Measurements from ENCODE around the gene AFF3.

Gene AFF3

DNA sequence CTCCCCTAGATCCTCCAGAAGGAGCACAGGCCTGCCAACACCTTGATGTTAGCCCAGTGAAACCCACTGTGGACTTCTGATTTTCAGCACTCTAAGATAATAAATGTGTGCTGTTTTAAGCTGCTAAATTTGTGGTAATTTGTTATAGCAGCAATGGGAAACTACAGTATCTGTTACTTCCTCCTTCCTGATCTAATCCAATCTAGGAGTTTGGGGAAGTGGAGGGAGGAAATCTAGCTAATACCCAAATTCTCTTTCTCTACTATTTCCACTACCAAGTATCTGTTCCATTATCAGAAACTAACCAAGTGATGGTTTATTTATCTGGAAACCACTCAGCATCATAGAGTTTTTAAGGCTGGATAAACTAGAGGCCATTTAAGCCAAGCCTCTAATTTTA lies 64.9 kb downstream of the AFF3 start:
- H4K20me1 ChIP-seq (ENCODE audit: control insufficient read depth, insufficient read depth, low read depth, low read length): peaks cover 5% of the 10 kb centered on the region; the same call in 1 of the 2 replicates
- no peak overlapping the region for H3K27ac ChIP-seq (ENCODE audit: low read depth, low read length)
- no peaks in the 10 kb centered on the region for H3K27me3 ChIP-seq (ENCODE audit: control insufficient read depth, low read length)
- H3K4me3 ChIP-seq (ENCODE audit: low read length): no peak overlapping the region
- TF ChIP-seq, protein P1, sequence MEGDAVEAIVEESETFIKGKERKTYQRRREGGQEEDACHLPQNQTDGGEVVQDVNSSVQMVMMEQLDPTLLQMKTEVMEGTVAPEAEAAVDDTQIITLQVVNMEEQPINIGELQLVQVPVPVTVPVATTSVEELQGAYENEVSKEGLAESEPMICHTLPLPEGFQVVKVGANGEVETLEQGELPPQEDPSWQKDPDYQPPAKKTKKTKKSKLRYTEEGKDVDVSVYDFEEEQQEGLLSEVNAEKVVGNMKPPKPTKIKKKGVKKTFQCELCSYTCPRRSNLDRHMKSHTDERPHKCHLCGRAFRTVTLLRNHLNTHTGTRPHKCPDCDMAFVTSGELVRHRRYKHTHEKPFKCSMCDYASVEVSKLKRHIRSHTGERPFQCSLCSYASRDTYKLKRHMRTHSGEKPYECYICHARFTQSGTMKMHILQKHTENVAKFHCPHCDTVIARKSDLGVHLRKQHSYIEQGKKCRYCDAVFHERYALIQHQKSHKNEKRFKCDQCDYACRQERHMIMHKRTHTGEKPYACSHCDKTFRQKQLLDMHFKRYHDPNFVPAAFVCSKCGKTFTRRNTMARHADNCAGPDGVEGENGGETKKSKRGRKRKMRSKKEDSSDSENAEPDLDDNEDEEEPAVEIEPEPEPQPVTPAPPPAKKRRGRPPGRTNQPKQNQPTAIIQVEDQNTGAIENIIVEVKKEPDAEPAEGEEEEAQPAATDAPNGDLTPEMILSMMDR (IDR thresholded peaks at IDR 0.05; ENCODE audit: low read depth, low read length, poor library complexity, severe bottlenecking): no peak
- no peak for TF ChIP-seq EZH2phosphoT487 (IDR thresholded peaks at IDR 0.05; ENCODE audit: borderline replicate concordance, low read length)
- peaks cover 9% of the 10 kb centered on the region for H3K4me1 ChIP-seq (ENCODE audit: control insufficient read depth, low read length)
- H3F3A ChIP-seq (ENCODE audit: control insufficient read depth, insufficient read depth): no peaks in the 10 kb centered on the region
- H3K79me2 ChIP-seq (ENCODE audit: control insufficient read depth, low read length): no peaks in the 10 kb centered on the region
- peaks cover 45% of the 10 kb centered on the region for H3K36me3 ChIP-seq (ENCODE audit: control insufficient read depth, low read length)
- no peak overlapping the region for H3K4me2 ChIP-seq (ENCODE audit: low read length)
- no peaks in the 10 kb centered on the region for H3K9me3 ChIP-seq (ENCODE audit: control insufficient read depth, insufficient read depth, low read length)
- no peaks in the 10 kb centered on the region for H3K9me2 ChIP-seq (replicated peaks; ENCODE audit: control insufficient read depth, low read length)

DNA sequence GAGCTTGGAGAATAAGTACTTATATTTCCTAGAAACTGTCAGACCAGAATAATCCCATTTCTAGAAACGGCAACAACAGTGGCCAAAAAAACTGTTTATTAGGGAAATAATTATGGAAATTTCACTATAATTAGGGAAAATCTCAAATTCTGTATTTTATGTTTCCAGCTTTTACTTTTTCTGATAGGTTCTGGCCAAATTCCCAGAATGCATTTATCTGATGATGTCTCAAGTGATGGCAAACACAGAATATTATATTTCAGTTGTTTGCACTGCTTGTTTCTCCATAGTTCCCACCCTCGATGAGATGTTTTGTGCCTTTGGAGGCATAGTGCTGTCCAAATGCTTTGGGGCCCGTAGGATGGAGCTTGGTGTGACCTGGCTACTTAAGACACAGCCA lies 66.9 kb downstream of the AFF3 start:
- Histone ChIP-seq H3K9me3 (ENCODE audit: control insufficient read depth, insufficient read depth, low read length) (no peaks in the 10 kb centered on the region), H3K27ac (ENCODE audit: low read depth, low read length) (no peak overlapping the region), H3K4me1 (ENCODE audit: control insufficient read depth, low read length) (peaks cover 9% of the 10 kb centered on the region), H3K27me3 (ENCODE audit: control insufficient read depth, low read length) (no peaks in the 10 kb centered on the region), H3K4me3 (ENCODE audit: low read length) (no peak overlapping the region), H3K79me2 (ENCODE audit: control insufficient read depth, low read length) (no peaks in the 10 kb centered on the region), H4K20me1 (ENCODE audit: control insufficient read depth, insufficient read depth, low read depth, low read length) (peaks cover 5% of the 10 kb centered on the region; the same call in 1 of the 2 replicates), H3K4me2 (ENCODE audit: low read length) (no peak overlapping the region), H3K36me3 (ENCODE audit: control insufficient read depth, low read length) (peaks cover 45% of the 10 kb centered on the region), H3F3A (ENCODE audit: control insufficient read depth, insufficient read depth) (peaks cover 3% of the 10 kb centered on the region; the same call in 1 of the 2 replicates), H3K9me2 (replicated peaks; ENCODE audit: control insufficient read depth, low read length) (no peaks in the 10 kb centered on the region)
- TF ChIP-seq, protein P1 (IDR thresholded peaks at IDR 0.05; ENCODE audit: low read depth, low read length, poor library complexity, severe bottlenecking): no peak
- no peak for TF ChIP-seq EZH2phosphoT487 (IDR thresholded peaks at IDR 0.05; ENCODE audit: borderline replicate concordance, low read length)

DNA sequence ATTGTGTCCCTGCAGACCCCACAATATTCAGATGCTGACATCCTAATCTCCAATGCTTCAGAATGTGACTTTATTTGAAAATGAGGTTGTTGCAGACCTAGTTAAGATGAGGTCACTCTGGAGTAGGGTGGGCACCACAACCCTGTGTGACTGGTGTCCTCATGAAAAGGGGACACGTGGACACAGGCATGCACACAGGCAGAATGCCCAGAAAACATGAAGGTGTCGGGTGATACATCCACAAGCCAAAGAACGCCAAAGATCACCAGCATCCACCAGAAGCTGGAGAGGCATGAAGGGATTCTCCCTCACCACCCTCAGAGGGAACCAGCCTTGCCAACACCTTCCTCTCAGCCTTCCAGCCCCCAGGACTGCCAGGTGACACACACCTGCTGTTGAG lies 69.3 kb downstream of the AFF3 start:
- H3K9me3 ChIP-seq (ENCODE audit: control insufficient read depth, insufficient read depth, low read length): no peaks in the 10 kb centered on the region
- H3K36me3 ChIP-seq (ENCODE audit: control insufficient read depth, low read length): peaks cover 37% of the 10 kb centered on the region
- no peaks in the 10 kb centered on the region for H3K79me2 ChIP-seq (ENCODE audit: control insufficient read depth, low read length)
- no peak overlapping the region for H3K4me2 ChIP-seq (ENCODE audit: low read length)
- peaks cover 3% of the 10 kb centered on the region; the same call in 1 of the 2 replicates for H3F3A ChIP-seq (ENCODE audit: control insufficient read depth, insufficient read depth)
- H4K20me1 ChIP-seq (ENCODE audit: control insufficient read depth, insufficient read depth, low read depth, low read length): peaks cover 5% of the 10 kb centered on the region; the same call in 1 of the 2 replicates
- no peaks in the 10 kb centered on the region for H3K27me3 ChIP-seq (ENCODE audit: control insufficient read depth, low read length)
- H3K9me2 ChIP-seq (replicated peaks; ENCODE audit: control insufficient read depth, low read length): no peaks in the 10 kb centered on the region
- peaks cover 12% of the 10 kb centered on the region for H3K4me1 ChIP-seq (ENCODE audit: control insufficient read depth, low read length)
- no peak for TF ChIP-seq EZH2phosphoT487 (IDR thresholded peaks at IDR 0.05; ENCODE audit: borderline replicate concordance, low read length)
- TF ChIP-seq, protein P1 (IDR thresholded peaks at IDR 0.05; ENCODE audit: low read depth, low read length, poor library complexity, severe bottlenecking): no peak
- no peak overlapping the region for H3K4me3 ChIP-seq (ENCODE audit: low read length)
- no peak overlapping the region for H3K27ac ChIP-seq (ENCODE audit: low read depth, low read length)
